UCSD-AML1 (cell line): ENCODE results near the gene WASHC4.
"Not testable (repeated sequence)": the region's sequence is repeated elsewhere in the genome, so short reads cannot be mapped to it uniquely, and the experiment has no call there.

Experiments used
- DNase-seq: peaks from one replicate; lab custom pipeline; 2025; ENCODE audit not compliant: unreplicated experiment; lab: John Stamatoyannopoulos, UW

Gene WASHC4

GRCh38 chr12:105091476-105092206, 15.9 kb upstream of the WASHC4 start:
- no peak for DNase-seq

GRCh38 chr12:105092336-105092735, 15.2 kb upstream of the WASHC4 start:
- DNase-seq: no peak

GRCh38 chr12:105095338-105095737, 12.2 kb upstream of the WASHC4 start:
- DNase-seq: not testable (repeated sequence)

GRCh38 chr12:105099356-105099755, 8.2 kb upstream of the WASHC4 start:
- DNase-seq: no peak

GRCh38 chr12:105100207-105100985, 7.1 kb upstream of the WASHC4 start:
- DNase-seq: no peak

- no peak for DNase-seq
Measured at GRCh38 chr12:105100998-105101397, 6.5 kb upstream of the WASHC4 start.

GRCh38 chr12:105102673-105103072, 4.9 kb upstream of the WASHC4 start:
- no peak for DNase-seq

GRCh38 chr12:105104762-105105161, 2.8 kb upstream of the WASHC4 start:
- no peak for DNase-seq

GRCh38 chr12:105106621-105107020, 910 bp upstream of the WASHC4 start:
- no peak for DNase-seq

- no peak for DNase-seq
Measured at GRCh38 chr12:105107171-105107493, 399 bp upstream of the WASHC4 start.

GRCh38 chr12:105109465-105110212, 2.1 kb downstream of the WASHC4 start:
- DNase-seq: no peak

GRCh38 chr12:105110851-105111250, 3.3 kb downstream of the WASHC4 start:
- DNase-seq: no peak

- DNase-seq: no peak
Measured at GRCh38 chr12:105113094-105113493, 5.6 kb downstream of the WASHC4 start.

GRCh38 chr12:105116969-105117368, 9.4 kb downstream of the WASHC4 start:
- no peak for DNase-seq

GRCh38 chr12:105120551-105120950, 13.0 kb downstream of the WASHC4 start:
- no peak for DNase-seq

GRCh38 chr12:105138248-105138647, 30.7 kb downstream of the WASHC4 start:
- DNase-seq: no peak

GRCh38 chr12:105141320-105141922, 33.9 kb downstream of the WASHC4 start:
- DNase-seq: no peak

GRCh38 chr12:105142259-105142658, 34.7 kb downstream of the WASHC4 start:
- DNase-seq: no peak

GRCh38 chr12:105156260-105156659, 48.7 kb downstream of the WASHC4 start:
- no peak for DNase-seq

- DNase-seq: no peak
Measured at GRCh38 chr12:105157606-105158005, 50.1 kb downstream of the WASHC4 start.

- DNase-seq: no peak
Measured at GRCh38 chr12:105158876-105159275, 51.3 kb downstream of the WASHC4 start.
